HG03558 (cell line): ENCODE measurements around the gene OR4N5.
"Not testable (repeated sequence)": the region's sequence is repeated elsewhere in the genome, so short reads cannot be mapped to it uniquely, and the experiment has no call there.

Experiments
- ATAC-seq: cut with Tn5 transposase; IDR thresholded peaks from one replicate; pipeline ENCODE4 v1.9.1; 2021; ENCODE audit warnings: moderate number of reproducible peaks; ENCODE audit not compliant: unreplicated experiment; ENCODE audit errors: extremely low read depth

Gene OR4N5

GRCh38 chr14:20138520-20138919 is at the start of gene OR4N5:
TSS of gene OR4N5 (plus strand) at chr14:20138820. CDS start at chr14:20143736, 4,916 bp downstream.
- no peak for ATAC-seq

- ATAC-seq = no peak
These were observed 46.6 kb upstream of the OR4N5 start for GRCh38 chr14:20092050-20092449.

GRCh38 chr14:20093442-20093841 is 45.2 kb upstream of the OR4N5 start:
- no peak for ATAC-seq

GRCh38 chr14:20098926-20099770 is 39.5 kb upstream of the OR4N5 start:
- not testable (repeated sequence) for ATAC-seq

- ATAC-seq = no peak
These were observed 28.2 kb upstream of the OR4N5 start, which contains the start of gene OR4K17 for GRCh38 chr14:20110438-20110837. TSS of gene OR4K17 (plus strand) at chr14:20110739. CDS start at chr14:20117500, 6,761 bp downstream.

GRCh38 chr14:20112321-20112720 is 26.3 kb upstream of the OR4N5 start:
- no peak for ATAC-seq

GRCh38 chr14:20116748-20117147 is 21.9 kb upstream of the OR4N5 start:
- no peak for ATAC-seq

- ATAC-seq = no peak
These were observed 19.8 kb upstream of the OR4N5 start for GRCh38 chr14:20118795-20119194.

GRCh38 chr14:20143911-20144310 is 5.3 kb downstream of the OR4N5 start:
- no peak for ATAC-seq

- no peak for ATAC-seq
These were observed 6.2 kb downstream of the OR4N5 start for GRCh38 chr14:20144820-20145219.

GRCh38 chr14:20164462-20164861 is 25.8 kb downstream of the OR4N5 start:
- no peak for ATAC-seq

- ATAC-seq = no peak
These were observed 28.5 kb downstream of the OR4N5 start for GRCh38 chr14:20167091-20167490.

- ATAC-seq = not testable (repeated sequence)
These were observed 31.2 kb downstream of the OR4N5 start for GRCh38 chr14:20169852-20170251.

GRCh38 chr14:20174205-20174604 is 35.6 kb downstream of the OR4N5 start:
- not testable (repeated sequence) for ATAC-seq

- ATAC-seq = no peak
These were observed 37.7 kb downstream of the OR4N5 start for GRCh38 chr14:20176330-20176729.

GRCh38 chr14:20177433-20177974 is 38.9 kb downstream of the OR4N5 start:
- ATAC-seq = no peak

GRCh38 chr14:20179218-20179617 is 40.6 kb downstream of the OR4N5 start:
- no peak for ATAC-seq

- no peak for ATAC-seq
These were observed 41.3 kb downstream of the OR4N5 start for GRCh38 chr14:20179880-20180279.

- no peak for ATAC-seq
These were observed 41.9 kb downstream of the OR4N5 start for GRCh38 chr14:20180486-20180885.

- no peak for ATAC-seq
These were observed 45.6 kb downstream of the OR4N5 start for GRCh38 chr14:20184181-20184580.

- no peak for ATAC-seq
These were observed 52.0 kb downstream of the OR4N5 start, which contains the start of gene OR11G2 for GRCh38 chr14:20190596-20190995. TSS of gene OR11G2 (plus strand) at chr14:20190896. CDS start at chr14:20197438, 6,542 bp downstream.

GRCh38 chr14:20191396-20191795 is 52.8 kb downstream of the OR4N5 start:
- no peak for ATAC-seq
